Body of pancreas (tissue), 4 donors: ENCODE results near the gene GGA2. TPM values are rescaled to one million over a fixed set of nuclear protein-coding genes. Genes with fewer than 3 reads are reported as not detected.

ENCODE experiments used
- ATAC-seq: fragments of 150-250 bp; one replicate; pipeline ENCODE4 v1.9.1; 2016
- DNase-seq, 4 donors: peaks; one replicate each; pipeline ENCODE4 v3.0.0-alpha.2; 2019
- H3K27ac ChIP-seq, 4 donors: fragments of 200-600 bp; sonication (generic); 1 replicate in 3 of 4; 2 replicates in 1 of 4; pipeline versions ENCODE4 v1.5.1 to v1.6.1; 2016 to 2019; ENCODE audit warnings: mild to moderate bottlenecking in 1 of 4, mixed read lengths in 1 of 4, moderate library complexity in 1 of 4
- H3K27me3 ChIP-seq, 2 donors: fragments of 200-600 bp; sonication (generic); one replicate each; pipeline ENCODE4 v1.6.0; 2016; ENCODE audit warnings: mild to moderate bottlenecking in 1 of 2
- H3K36me3 ChIP-seq, 2 donors: fragments of 200-600 bp; sonication (generic); replicated peaks in 1 of 2; 2 replicates each; pipeline ENCODE4 v1.5.1; 2016; ENCODE audit warnings: low read depth in 2 of 2; ENCODE audit not compliant: insufficient read depth in 1 of 2
- H3K4me1 ChIP-seq: fragments of 200-600 bp; sonication (generic); one replicate; pipeline ENCODE4 v1.6.0; 2016
- H3K4me3 ChIP-seq, 2 donors: fragments of 200-600 bp; sonication (generic); 1 replicate in 1 of 2; 2 replicates in 1 of 2; pipeline ENCODE4 v1.5.1; 2016 to 2019
- H3K9me3 ChIP-seq, 3 donors: fragments of 200-600 bp; sonication (generic); 1 replicate in 2 of 3; 2 replicates in 1 of 3; pipeline ENCODE4 v1.5.1; 2016
- POLR2A ChIP-seq, 3 donors: fragments of 450-650 bp; IDR thresholded peaks; one replicate each; pipeline ENCODE4 v1.6.1; 2016; ENCODE audit warnings: antibody characterized with exemption in 3 of 3, mild to moderate bottlenecking in 2 of 3
- WGBS, 2 donors: methylation state at CpG; one replicate each; pipeline ENCODE4 v1.1.5; 2017; 5-methylcytosine and 5-hydroxymethylcytosine counted together
- intact Hi-C: fragments of 100-400 bp; cut with DNase I; formaldehyde crosslinking; loops from one replicate; pipeline ENCODE4 v1.15.1; 2023
- total RNA-seq, 2 donors: library from RNA; depleted of rRNA; stranded (reverse); fragments of >200 nt; gene quantifications; one replicate each; pipeline ENCODE4 v1.1.0, GENCODE V29; 2016
- TF ChIP-seq, protein P1 (sequence below), 7 experiments: fragments of 450-650 bp in 4 of 7; fragments of 200-600 bp in 3 of 7; sonication (generic) in 3 of 7; IDR thresholded peaks; one replicate each; pipeline ENCODE4 v1.5.1; 2016 to 2019; ENCODE audit warnings: antibody characterized with exemption in 7 of 7

The GGA2 gene
- total RNA-seq, 2 donors from 2014 or later, result 59.3 to 64.6 TPM

DNA sequence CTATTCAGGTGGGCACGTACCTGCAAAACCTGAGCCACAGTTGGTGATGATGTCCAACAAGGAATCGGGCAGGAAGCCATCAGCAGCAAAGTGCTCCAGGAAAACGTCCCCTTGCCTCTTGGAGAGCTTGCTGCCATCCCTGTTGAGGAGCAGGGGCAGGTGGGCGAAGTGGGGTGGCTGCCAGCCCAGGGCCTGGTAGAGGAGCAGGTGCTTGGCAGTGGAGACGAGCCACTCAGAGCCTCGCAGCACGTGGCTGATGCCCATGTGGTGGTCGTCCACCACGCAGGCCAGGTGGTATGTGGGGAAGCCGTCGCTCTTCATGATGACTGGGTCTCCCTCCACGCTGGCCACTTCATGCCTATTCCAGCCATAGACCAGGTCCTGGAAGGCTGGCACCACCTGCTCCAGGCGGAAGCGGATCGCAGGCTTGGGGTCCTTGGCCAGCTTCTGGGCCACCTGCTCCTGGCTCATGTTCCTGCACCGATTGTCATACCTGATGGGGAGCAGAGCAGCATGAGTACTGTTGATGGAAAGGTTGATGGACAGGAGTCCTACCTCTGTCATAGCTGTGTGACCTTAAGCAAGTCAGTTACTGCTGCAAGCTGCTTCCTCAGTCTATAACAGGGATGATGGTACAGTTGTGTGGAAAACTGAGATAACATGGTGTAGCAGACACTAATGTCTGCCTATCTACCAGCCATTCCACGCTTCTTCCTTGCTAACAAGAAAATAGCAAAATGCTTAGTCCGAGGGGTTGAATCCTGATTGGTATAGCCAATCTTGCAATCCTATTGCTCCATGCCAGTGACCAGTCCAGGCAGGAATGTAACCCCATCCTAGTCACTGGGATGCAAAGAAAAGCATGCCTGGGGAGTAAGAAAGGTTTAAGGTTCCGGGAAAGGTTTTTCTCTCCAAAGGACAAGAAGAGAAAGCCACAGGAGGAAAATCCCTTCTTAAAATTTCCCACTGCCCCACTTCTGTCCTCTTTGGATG is 24.9 kb upstream of the GGA2 start:
- intact Hi-C loops, result no loop called here
- no peak for DNase-seq
- Histone ChIP-seq H3K27me3 (no peaks in the 10 kb centered on the region), H3K9me3 (no peaks in the 10 kb centered on the region), H3K4me1 (no peaks in the 10 kb centered on the region), H3K36me3 (peaks cover 0 to 20% of the 10 kb centered on the region in 2 donors), H3K27ac (no peak overlapping the region), H3K4me3 (no peak overlapping the region)
- TF ChIP-seq, protein P1, sequence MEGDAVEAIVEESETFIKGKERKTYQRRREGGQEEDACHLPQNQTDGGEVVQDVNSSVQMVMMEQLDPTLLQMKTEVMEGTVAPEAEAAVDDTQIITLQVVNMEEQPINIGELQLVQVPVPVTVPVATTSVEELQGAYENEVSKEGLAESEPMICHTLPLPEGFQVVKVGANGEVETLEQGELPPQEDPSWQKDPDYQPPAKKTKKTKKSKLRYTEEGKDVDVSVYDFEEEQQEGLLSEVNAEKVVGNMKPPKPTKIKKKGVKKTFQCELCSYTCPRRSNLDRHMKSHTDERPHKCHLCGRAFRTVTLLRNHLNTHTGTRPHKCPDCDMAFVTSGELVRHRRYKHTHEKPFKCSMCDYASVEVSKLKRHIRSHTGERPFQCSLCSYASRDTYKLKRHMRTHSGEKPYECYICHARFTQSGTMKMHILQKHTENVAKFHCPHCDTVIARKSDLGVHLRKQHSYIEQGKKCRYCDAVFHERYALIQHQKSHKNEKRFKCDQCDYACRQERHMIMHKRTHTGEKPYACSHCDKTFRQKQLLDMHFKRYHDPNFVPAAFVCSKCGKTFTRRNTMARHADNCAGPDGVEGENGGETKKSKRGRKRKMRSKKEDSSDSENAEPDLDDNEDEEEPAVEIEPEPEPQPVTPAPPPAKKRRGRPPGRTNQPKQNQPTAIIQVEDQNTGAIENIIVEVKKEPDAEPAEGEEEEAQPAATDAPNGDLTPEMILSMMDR (IDR thresholded peaks at IDR 0.05), result no peak
- 93 to 96% methylated on average over 17 to 19 of the region's 19 CpGs for WGBS, 2 donors
- ATAC-seq, result no peak

DNA sequence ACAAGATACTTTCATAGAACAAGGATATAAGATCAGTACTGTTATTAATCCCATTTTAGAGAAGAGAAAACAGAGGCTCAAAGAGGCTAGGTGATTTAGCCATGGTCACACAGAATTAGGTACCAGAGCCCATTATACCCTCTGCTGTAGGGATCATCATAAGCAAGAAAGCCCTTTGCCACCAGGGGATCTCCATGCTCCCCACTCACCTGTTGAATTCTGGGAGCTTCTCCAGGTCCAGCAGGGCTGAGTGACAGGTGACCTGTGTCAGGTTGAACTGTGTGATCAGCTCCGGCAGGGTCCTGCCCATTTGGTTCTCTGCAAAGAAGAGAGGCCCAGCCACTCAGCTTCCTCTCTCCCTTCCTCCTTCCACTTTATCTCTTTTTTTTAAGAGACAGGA is 22.2 kb upstream of the GGA2 start:
- WGBS, 2 donors, result 88 to 100% methylated on average over 1 of the region's 1 CpG
- Histone ChIP-seq H3K9me3 (no peaks in the 10 kb centered on the region), H3K4me3 (no peak overlapping the region), H3K27me3 (no peaks in the 10 kb centered on the region), H3K36me3 (peaks cover 0 to 20% of the 10 kb centered on the region in 2 donors), H3K4me1 (peaks cover 22% of the 10 kb centered on the region), H3K27ac (no peak overlapping the region)
- intact Hi-C loops, result no loop called here
- ATAC-seq, result no peak
- TF ChIP-seq, protein P1 (IDR thresholded peaks at IDR 0.05), result no peak
- no peak for TF ChIP-seq POLR2A (IDR thresholded peaks at IDR 0.05)
- DNase-seq, result no peak

DNA sequence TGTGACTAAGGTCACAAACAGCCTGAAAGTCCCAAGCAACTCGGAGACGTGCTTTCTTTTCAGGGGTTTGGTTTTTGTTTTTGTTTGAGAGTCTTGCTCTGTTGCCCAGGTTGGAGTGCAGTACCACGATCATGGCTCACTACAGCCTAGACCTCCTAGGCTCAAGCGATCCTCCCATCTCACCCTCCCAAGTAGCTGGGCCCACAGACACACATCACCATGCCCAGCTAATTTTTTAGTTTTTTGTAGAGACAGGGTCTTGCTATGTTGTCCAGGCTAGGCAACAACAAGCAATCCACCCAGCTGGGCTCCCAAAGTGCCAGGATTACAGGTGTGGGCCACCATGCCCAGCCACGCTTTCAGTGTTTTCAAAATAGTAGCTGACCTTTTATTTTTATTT is 19.8 kb upstream of the GGA2 start:
- H3K36me3 ChIP-seq, result peaks cover 0 to 18% of the 10 kb centered on the region in 2 donors
- H3K27me3 ChIP-seq, result no peaks in the 10 kb centered on the region
- peaks cover 28% of the 10 kb centered on the region for H3K4me1 ChIP-seq
- 92 to 97% methylated on average over 5 of the region's 5 CpGs for WGBS, 2 donors
- no peak for DNase-seq
- H3K4me3 ChIP-seq, result no peak overlapping the region
- no peak for ATAC-seq
- H3K9me3 ChIP-seq, result no peaks in the 10 kb centered on the region
- TF ChIP-seq POLR2A (IDR thresholded peaks at IDR 0.05), result no peak
- TF ChIP-seq, protein P1 (IDR thresholded peaks at IDR 0.05), result no peak
- intact Hi-C loops, result no loop called here
- H3K27ac ChIP-seq, result peak overlapping the region in 2 of 4 donors; percentile 3 to 76

DNA sequence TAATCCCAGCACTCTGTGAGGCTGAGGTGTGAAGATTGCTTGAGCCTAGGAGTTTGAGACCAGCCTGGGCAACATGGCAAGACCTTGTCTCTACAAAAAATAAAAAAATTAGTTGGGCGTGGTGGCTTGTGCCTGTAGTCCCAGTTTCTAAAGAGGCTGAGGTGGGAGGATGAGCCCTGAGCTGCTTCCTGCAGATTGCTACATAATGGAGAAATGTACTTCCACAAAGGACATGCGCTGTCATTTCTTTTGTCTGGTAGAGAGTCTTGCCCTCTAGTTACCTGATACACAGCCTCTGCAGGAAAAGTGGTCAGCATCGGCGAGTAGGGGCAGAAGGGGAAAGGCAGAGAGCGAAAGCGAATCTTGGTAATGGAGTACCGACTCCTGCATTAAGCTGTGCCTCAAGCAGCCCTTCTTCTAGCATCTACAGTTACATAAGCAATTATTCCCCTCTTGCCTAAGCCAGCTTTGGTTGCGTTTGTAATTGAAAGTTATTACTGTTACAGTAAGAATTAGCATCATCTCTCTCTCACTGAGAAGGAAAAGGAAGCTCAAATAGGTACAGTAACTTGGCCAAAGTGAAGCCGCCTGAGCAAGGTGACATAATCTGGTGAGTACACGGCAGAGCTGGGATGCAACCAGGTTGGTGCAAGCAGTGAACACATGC is 18.5 kb upstream of the GGA2 start:
- peaks cover 0 to 10% of the 10 kb centered on the region in 2 donors for H3K36me3 ChIP-seq
- intact Hi-C loops, result no loop called here
- no peaks in the 10 kb centered on the region for H3K27me3 ChIP-seq
- no peak overlapping the region for H3K4me3 ChIP-seq
- peak overlapping the region; percentile 57 to 76 (median 75) for H3K27ac ChIP-seq
- H3K4me1 ChIP-seq, result peaks cover 28% of the 10 kb centered on the region
- DNase-seq, result no peak
- WGBS, 2 donors, result 85 to 92% methylated on average over 10 of the region's 10 CpGs
- no peaks in the 10 kb centered on the region for H3K9me3 ChIP-seq
- TF ChIP-seq, protein P1 (IDR thresholded peaks at IDR 0.05), result no peak
- TF ChIP-seq POLR2A (IDR thresholded peaks at IDR 0.05), result no peak
- ATAC-seq, result no peak
